IMR-90 (cell line): ENCODE measurements around the gene GALNT14. TPM values are rescaled to one million over a fixed set of nuclear protein-coding genes. Genes with fewer than 3 reads are reported as not detected.

Experiments used
- ATAC-seq: fragments of 200-7000 bp; cut with Tn5 transposase; 2 replicates; pipeline ENCODE4 v1.9.1; 2020; ENCODE audit warnings: low read depth, mild to moderate bottlenecking, moderate library complexity
- BruUV-seq: library from RNA; stranded (reverse); fragments of 400-500 nt; replicated peaks from 2 replicates; lab custom pipeline; 2021; lab: Mats Ljungman, UMichigan
- CTCF ChIA-PET: fragments of 300-600 bp; formaldehyde crosslinking; extraction: SDS; loops from one replicate; lab custom pipeline; 2021; ENCODE audit warnings: antibody characterized with exemption; lab: Yijun Ruan, JAX
- POLR2A ChIA-PET: fragments of 300-600 bp; sonication (Branson Sonifier 250); formaldehyde crosslinking; loops from one replicate; lab custom pipeline; 2022; ENCODE audit warnings: antibody characterized with exemption; ENCODE audit not compliant: unreplicated experiment; lab: Charles Lee
- DNase-seq: peaks from one replicate; pipeline ENCODE4 v3.0.0; 2013
- H2AFZ ChIP-seq: replicated peaks from 2 replicates; pipeline ENCODE3; 2013; ENCODE audit warnings: low read length, mild to moderate bottlenecking; ENCODE audit not compliant: poor library complexity
- H2AK5ac ChIP-seq: 2 replicates; pipeline ENCODE4 v1.6.1; 2013; ENCODE audit warnings: low read depth, low read length, inconsistent platforms
- H2AK9ac ChIP-seq: replicated peaks from 2 replicates; pipeline ENCODE3; 2013; ENCODE audit warnings: mild to moderate bottlenecking, low read depth, low read length, moderate library complexity; ENCODE audit not compliant: poor library complexity
- H2BK120ac ChIP-seq: 2 replicates; pipeline ENCODE4 v1.6.1; 2013; ENCODE audit warnings: low read depth, low read length, inconsistent platforms
- H2BK15ac ChIP-seq: 3 replicates; pipeline ENCODE4 v1.6.1; 2013; ENCODE audit warnings: low read depth, low read length, inconsistent platforms
- H2BK20ac ChIP-seq: 2 replicates; pipeline ENCODE4 v1.6.1; 2013; ENCODE audit warnings: low read depth, mild to moderate bottlenecking, inconsistent platforms, low read length, moderate library complexity
- H2BK5ac ChIP-seq: 2 replicates; pipeline ENCODE4 v1.6.1; 2013; ENCODE audit warnings: mild to moderate bottlenecking, low read depth, low read length, inconsistent platforms; ENCODE audit not compliant: poor library complexity, severe bottlenecking
- H3K14ac ChIP-seq: replicated peaks from 2 replicates; pipeline ENCODE4 v1.6.1; 2013; ENCODE audit warnings: low read depth, low read length, inconsistent platforms
- H3K18ac ChIP-seq: 2 replicates; pipeline ENCODE4 v1.6.1; 2013; ENCODE audit warnings: low read depth, low read length, control low read depth
- H3K23ac ChIP-seq: 2 replicates; pipeline ENCODE4 v1.6.1; 2013; ENCODE audit warnings: low read depth, low read length, inconsistent platforms
- H3K27ac ChIP-seq: 2 replicates; pipeline ENCODE4 v1.5.1; 2013; ENCODE audit warnings: mild to moderate bottlenecking, control low read depth, low read length; ENCODE audit not compliant: insufficient read depth
- H3K27me3 ChIP-seq: 2 replicates; pipeline ENCODE4 v1.6.1; 2013; ENCODE audit warnings: low read length; ENCODE audit not compliant: control insufficient read depth, insufficient read depth
- H3K36me3 ChIP-seq: 2 replicates; pipeline ENCODE4 v1.6.1; 2013; ENCODE audit warnings: low read length, mixed read lengths; ENCODE audit not compliant: control insufficient read depth, insufficient read depth
- H3K4ac ChIP-seq: 2 replicates; pipeline ENCODE4 v1.6.1; 2013; ENCODE audit warnings: low read depth, low read length, inconsistent platforms
- H3K4me1 ChIP-seq: 2 replicates; pipeline ENCODE4 v1.6.1; 2013; ENCODE audit warnings: low read length, mixed read lengths; ENCODE audit not compliant: control insufficient read depth, insufficient read depth
- H3K4me2 ChIP-seq: 2 replicates; pipeline ENCODE4 v1.6.1; 2013; ENCODE audit warnings: low read depth, mild to moderate bottlenecking, control low read depth, low read length, moderate library complexity
- H3K4me3 ChIP-seq: 2 replicates; pipeline ENCODE4 v1.5.1; 2013; ENCODE audit warnings: low read depth, mild to moderate bottlenecking, control low read depth, low read length, moderate library complexity; ENCODE audit not compliant: insufficient read depth
- H3K56ac ChIP-seq: 2 replicates; pipeline ENCODE4 v1.6.1; 2013; ENCODE audit warnings: low read length, inconsistent platforms; ENCODE audit not compliant: insufficient read depth; ENCODE audit errors: extremely low read depth
- H3K79me1 ChIP-seq, 2 experiments: 2 replicates each; pipeline ENCODE4 v1.6.1; 2013; ENCODE audit warnings: low read length in 2 of 2, inconsistent platforms in 1 of 2, low read depth in 1 of 2
- H3K9ac ChIP-seq: 2 replicates; pipeline ENCODE4 v1.6.1; 2013; ENCODE audit warnings: low read depth, low read length, control low read depth
- H3K9me1 ChIP-seq: 2 replicates; pipeline ENCODE4 v1.6.1; 2013; ENCODE audit warnings: low read length, inconsistent platforms; ENCODE audit not compliant: insufficient read depth
- H3K9me3 ChIP-seq: 2 replicates; pipeline ENCODE4 v1.6.1; 2013; ENCODE audit warnings: low read length; ENCODE audit not compliant: control insufficient read depth, insufficient read depth
- H4K20me1 ChIP-seq: 2 replicates; pipeline ENCODE4 v1.6.1; 2013; ENCODE audit warnings: low read length, inconsistent platforms; ENCODE audit not compliant: insufficient read depth
- H4K5ac ChIP-seq: 2 replicates; pipeline ENCODE4 v1.6.1; 2013; ENCODE audit warnings: mild to moderate bottlenecking, low read depth, low read length, control low read depth
- H4K8ac ChIP-seq, 2 experiments: 2 replicates each; pipeline ENCODE4 v1.6.1; 2013; ENCODE audit warnings: low read depth in 2 of 2, low read length in 2 of 2, control low read depth in 1 of 2, inconsistent platforms in 1 of 2
- H4K91ac ChIP-seq: 2 replicates; pipeline ENCODE4 v1.6.1; 2013; ENCODE audit warnings: low read depth, low read length, inconsistent platforms; ENCODE audit not compliant: insufficient read depth
- BHLHE40 ChIP-seq: fragments of 150-350 bp; IDR thresholded peaks from 2 replicates; pipeline ENCODE4 v1.6.1; 2016; ENCODE audit warnings: mild to moderate bottlenecking, low read depth, low read length
- CEBPB ChIP-seq: IDR thresholded peaks from 2 replicates; pipeline ENCODE4 v1.6.1; 2012; ENCODE audit warnings: low read depth, low read length, improper control_type of control experiment
- CHD1 ChIP-seq: IDR thresholded peaks from 2 replicates; pipeline ENCODE4 v1.6.1; 2012; ENCODE audit warnings: low read depth, low read length, improper control_type of control experiment
- CTCF ChIP-seq: conservative IDR thresholded peaks from 2 replicates; pipeline ENCODE4 v1.5.1; 2012; ENCODE audit warnings: mild to moderate bottlenecking, low read depth, low read length, improper control_type of control experiment
- ELK1 ChIP-seq: fragments of 150-350 bp; IDR thresholded peaks from 2 replicates; pipeline ENCODE4 v1.6.1; 2016; ENCODE audit warnings: low read depth, mild to moderate bottlenecking, low read length, moderate library complexity, borderline replicate concordance
- FOS ChIP-seq: fragments of 150-350 bp; IDR thresholded peaks from 2 replicates; pipeline ENCODE4 v1.6.1; 2016; ENCODE audit warnings: low read depth, low read length
- MAFK ChIP-seq: IDR thresholded peaks from 2 replicates; pipeline ENCODE4 v1.6.1; 2012; ENCODE audit warnings: low read depth, low read length, improper control_type of control experiment
- MAZ ChIP-seq: IDR thresholded peaks from 2 replicates; pipeline ENCODE4 v1.6.1; 2012; ENCODE audit warnings: low read depth, mild to moderate bottlenecking, low read length, improper control_type of control experiment, moderate library complexity, borderline replicate concordance
- MXI1 ChIP-seq: IDR thresholded peaks from 2 replicates; pipeline ENCODE4 v1.6.1; 2012; ENCODE audit warnings: low read depth, mild to moderate bottlenecking, low read length, moderate library complexity, borderline replicate concordance
- NFE2L2 ChIP-seq: fragments of 150-350 bp; IDR thresholded peaks from 2 replicates; pipeline ENCODE4 v1.6.1; 2016; ENCODE audit warnings: low read depth, mild to moderate bottlenecking, low read length
- POLR2A ChIP-seq: IDR thresholded peaks from 2 replicates; pipeline ENCODE4 v1.6.1; 2012; ENCODE audit warnings: mild to moderate bottlenecking, low read depth, low read length
- RAD21 ChIP-seq: IDR thresholded peaks from 2 replicates; pipeline ENCODE4 v1.6.1; 2012; ENCODE audit warnings: low read length, improper control_type of control experiment
- RCOR1 ChIP-seq: IDR thresholded peaks from 2 replicates; pipeline ENCODE4 v1.6.1; 2012; ENCODE audit warnings: mild to moderate bottlenecking, low read length, improper control_type of control experiment; ENCODE audit not compliant: insufficient replicate concordance
- RFX5 ChIP-seq: IDR thresholded peaks from 2 replicates; pipeline ENCODE4 v1.8.0; 2012; ENCODE audit warnings: low read depth, mild to moderate bottlenecking, low read length, moderate library complexity
- SMC3 ChIP-seq: fragments of 150-350 bp; IDR thresholded peaks from 2 replicates; pipeline ENCODE4 v1.6.1; 2016; ENCODE audit warnings: low read depth, mild to moderate bottlenecking, antibody characterized with exemption, low read length, moderate library complexity
- USF2 ChIP-seq: fragments of 150-350 bp; IDR thresholded peaks from 2 replicates; pipeline ENCODE4 v1.6.1; 2017; ENCODE audit warnings: mild to moderate bottlenecking, antibody characterized with exemption, low read length, low read depth
- WGBS, 2 experiments: methylation state at CpG; one replicate each; pipeline versions ENCODE4 v1.1.5 to v1.1.7; 2013; ENCODE audit warnings: missing lambda C conversion rate in 2 of 2; ENCODE audit not compliant: insufficient read length in 1 of 2; ENCODE audit errors: extremely low coverage in 2 of 2; 5-methylcytosine and 5-hydroxymethylcytosine counted together
- dilution Hi-C: fragments of 300-500 bp; cut with HindIII; formaldehyde crosslinking; loops from one replicate; pipeline ENCODE4 v1.14.3; 2018; ENCODE audit warnings: low sequenced_read_pairs; ENCODE audit not compliant: unreplicated experiment
- in situ Hi-C: fragments of 300-500 bp; cut with MboI; formaldehyde crosslinking; loops from 3 replicates; pipeline ENCODE4 v1.14.3; 2019; ENCODE audit warnings: low sequenced_read_pairs, inconsistent platforms, mixed read lengths
- intact Hi-C: fragments of 100-400 bp; cut with micrococcal nuclease; formaldehyde crosslinking; loops from 2 replicates; pipeline ENCODE4 v1.10.0; 2022
- polyA plus RNA-seq, 3 experiments: library from polyadenylated mRNA; depleted of rRNA; stranded (reverse); fragments of >200 nt; gene quantifications; 2 replicates each; pipeline ENCODE4 v1.2.3, GENCODE V29; 2012; ENCODE audit warnings: low replicate concordance in 1 of 3
- total RNA-seq: library from RNA; depleted of rRNA; stranded (reverse); fragments of >200 nt; gene quantifications from 2 replicates; pipeline ENCODE4 v1.2.3, GENCODE V29; 2012

Gene GALNT14
- total and polyA plus RNA-seq, 2 of the 4 experiments (the other 2 are of a cell fraction), result 0.15 to 0.18 TPM

DNA sequence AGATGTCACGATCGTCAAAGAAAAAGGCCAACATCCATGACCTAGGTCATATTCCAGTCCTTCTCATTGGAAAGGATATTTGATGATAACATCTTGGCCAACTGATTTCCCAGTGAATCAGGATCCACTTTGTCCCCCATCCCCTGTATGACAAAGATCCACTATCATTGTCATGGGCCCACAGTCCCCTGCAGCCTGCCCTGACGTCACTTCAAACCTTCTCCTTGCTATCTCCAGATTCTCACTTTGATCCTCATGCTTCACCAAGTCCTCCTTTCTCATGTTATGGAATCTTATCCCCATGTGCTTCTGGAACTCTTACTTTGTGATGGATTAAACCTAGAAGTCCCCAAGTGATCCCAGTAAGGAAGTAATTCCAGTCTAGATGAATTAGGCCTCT is 25.7 kb downstream of the GALNT14 start:
- Histone ChIP-seq H3K9ac (no peak overlapping the region), H2BK15ac (no peak overlapping the region), H2AK9ac (no peak overlapping the region), H2BK20ac (no peak overlapping the region), H3K23ac (no peak overlapping the region), H3K14ac (no peak overlapping the region), H3K9me3 (no peaks in the 10 kb centered on the region), H3K4ac (no peak overlapping the region), H2AFZ (no peak overlapping the region), H2BK5ac (no peak overlapping the region), H2AK5ac (no peak overlapping the region), H3K36me3 (no peaks in the 10 kb centered on the region), H3K27ac (no peak overlapping the region), H4K8ac (no peak overlapping the region), H3K9me1 (no peaks in the 10 kb centered on the region), H4K5ac (no peak overlapping the region), H3K4me2 (no peak overlapping the region), H3K4me3 (no peak overlapping the region), H4K20me1 (no peaks in the 10 kb centered on the region), H3K79me1 (no peaks in the 10 kb centered on the region), H3K18ac (no peak overlapping the region), H3K4me1 (no peaks in the 10 kb centered on the region), H3K27me3 (no peaks in the 10 kb centered on the region), H2BK120ac (no peak overlapping the region), H3K56ac (no peak overlapping the region), H4K91ac (no peak overlapping the region)
- dilution Hi-C loops (no loop called here), in situ Hi-C loops (no loop called here), intact Hi-C loops (no loop called here)
- TF ChIP-seq RCOR1 (no peak), MAFK (no peak), RFX5 (no peak), BHLHE40 (no peak), SMC3 (no peak), CHD1 (no peak), RAD21 (no peak), USF2 (no peak), ELK1 (no peak), CTCF (no peak), MXI1 (no peak), NFE2L2 (no peak), CEBPB (no peak), FOS (no peak), POLR2A (no peak), MAZ (no peak)
- no TSS peak for BruUV-seq
- 80% methylated on average over 1 of the region's 3 CpGs; no CpG with 5 or more reads in 1 of the 2 experiments for WGBS, 2 experiments
- CTCF ChIA-PET, result interaction anchor here (0.6 kb wide), 1 partner anchor 11 kb away, joined by 3 read pairs; no protein-coding TSS in a partner anchor
- POLR2A ChIA-PET, result no interaction called here
- no peak for DNase-seq
- ATAC-seq, result no peak
